HepG2 (cell line): ENCODE measurements around the gene STK17A. TPM values are rescaled to one million over a fixed set of nuclear protein-coding genes. Genes with fewer than 3 reads are reported as not detected.

Experiments used
- CEBPB ChIP-seq: IDR thresholded peaks from 2 replicates; pipeline ENCODE4 v1.6.1; 2011; ENCODE audit warnings: low read depth, low read length, improper control_type of control experiment, borderline replicate concordance
- ELF1 ChIP-seq: sonication (generic); formaldehyde crosslinking; IDR thresholded peaks from 2 replicates; pipeline ENCODE4 v1.4.0; 2020; ENCODE audit warnings: missing genetic modification reagents
- HNRNPL ChIP-seq: fragments of 200-400 bp; formaldehyde crosslinking; IDR thresholded peaks from 2 replicates; pipeline ENCODE4 v1.6.1; 2017; ENCODE audit warnings: mild to moderate bottlenecking, low read depth, low read length
- MLX ChIP-seq: IDR thresholded peaks from 2 replicates; pipeline ENCODE4 v1.6.1; 2016
- NFE2L2 ChIP-seq: fragments of 150-350 bp; IDR thresholded peaks from 2 replicates; pipeline ENCODE4 v1.6.1; 2014; ENCODE audit warnings: low read length
- NR2C2 ChIP-seq: sonication (generic); formaldehyde crosslinking; IDR thresholded peaks from 2 replicates; pipeline ENCODE4 v1.4.0; 2020; ENCODE audit warnings: missing genetic modification reagents, mild to moderate bottlenecking, moderate library complexity, borderline replicate concordance
- NR2F2 ChIP-seq: IDR thresholded peaks from 2 replicates; pipeline ENCODE4 v1.6.1; 2012; ENCODE audit warnings: low read depth, inconsistent platforms, borderline replicate concordance
- TAF15 ChIP-seq: fragments of 200-400 bp; formaldehyde crosslinking; IDR thresholded peaks from one replicate; pipeline ENCODE4 v1.6.1; 2018; ENCODE audit warnings: mild to moderate bottlenecking, low read depth, low read length; ENCODE audit not compliant: poor library complexity, severe bottlenecking
- TRIM24 ChIP-seq: sonication (generic); formaldehyde crosslinking; IDR thresholded peaks from 2 replicates; pipeline ENCODE4 v1.8.0; 2022; ENCODE audit warnings: mild to moderate bottlenecking, missing genetic modification reagents
- ZIK1 ChIP-seq: sonication (generic); formaldehyde crosslinking; IDR thresholded peaks from 2 replicates; pipeline ENCODE4 v1.5.0; 2020; ENCODE audit warnings: mild to moderate bottlenecking, low read depth, missing genetic modification reagents, borderline replicate concordance
- ZNF274 ChIP-seq: sonication (generic); formaldehyde crosslinking; IDR thresholded peaks from 2 replicates; pipeline ENCODE4 v1.5.1; 2020; ENCODE audit warnings: mild to moderate bottlenecking, missing genetic modification reagents
- ZNF333 ChIP-seq: sonication (generic); formaldehyde crosslinking; IDR thresholded peaks from 2 replicates; pipeline ENCODE4 v1.4.0; 2020; ENCODE audit warnings: mild to moderate bottlenecking, missing genetic modification reagents, borderline replicate concordance
- ZNF691 ChIP-seq: sonication (generic); formaldehyde crosslinking; IDR thresholded peaks from 2 replicates; pipeline ENCODE4 v1.4.0; 2020; ENCODE audit warnings: missing genetic modification reagents, low read depth, mild to moderate bottlenecking, borderline replicate concordance
- ZSCAN20 ChIP-seq: sonication (generic); formaldehyde crosslinking; IDR thresholded peaks from 2 replicates; pipeline ENCODE4 v1.4.0; 2020; ENCODE audit warnings: missing genetic modification reagents, mild to moderate bottlenecking, borderline replicate concordance
- ZSCAN22 ChIP-seq: sonication (generic); formaldehyde crosslinking; IDR thresholded peaks from 2 replicates; pipeline ENCODE4 v1.4.0; 2020; ENCODE audit warnings: mild to moderate bottlenecking, missing genetic modification reagents
- polyA plus RNA-seq, 8 experiments: library from polyadenylated mRNA; depleted of rRNA in 3 of 8; stranded (reverse) in 7 of 8; unstranded in 1 of 8; fragments of >200 nt; fragmentation: Illumina TruSeq in 4 of 8; extraction: Trizol in 4 of 8; gene quantifications; 2 replicates each; pipeline versions ENCODE4 v1.2.1 to v1.2.3, GENCODE V29; 2011 to 2016; ENCODE audit warnings: low read depth in 4 of 8, missing spikeins in 1 of 8, mixed read lengths in 1 of 8; ENCODE audit not compliant: insufficient read depth in 1 of 8
- total RNA-seq, 5 experiments: library from RNA; depleted of rRNA; stranded (reverse); fragments of >200 nt; fragmentation: Illumina TruSeq; extraction: Trizol; gene quantifications; 2 replicates each; pipeline ENCODE4 v1.2.3, GENCODE V29; 2016; ENCODE audit warnings: low read depth in 1 of 5
- TF ChIP-seq, protein P1 (sequence below): sonication (generic); formaldehyde crosslinking; IDR thresholded peaks from 2 replicates; pipeline ENCODE4 v1.4.0; 2020; ENCODE audit warnings: missing genetic modification reagents
- TF ChIP-seq, protein P2 (sequence below): sonication (generic); formaldehyde crosslinking; conservative IDR thresholded peaks from 2 replicates; pipeline ENCODE4 v1.4.0; 2020; ENCODE audit warnings: mild to moderate bottlenecking, missing genetic modification reagents, moderate library complexity
- TF ChIP-seq, protein P3 (sequence below): sonication (generic); formaldehyde crosslinking; IDR thresholded peaks from 2 replicates; pipeline ENCODE4 v1.4.0; 2020; ENCODE audit warnings: missing genetic modification reagents, borderline replicate concordance
- TF ChIP-seq, protein P4 (sequence below): sonication (generic); formaldehyde crosslinking; IDR thresholded peaks from 2 replicates; pipeline ENCODE4 v1.4.0; 2020; ENCODE audit warnings: missing genetic modification reagents, borderline replicate concordance

Gene STK17A
- total and polyA plus RNA-seq, 2 of the 13 experiments (the other 11 are each of a cell fraction or from before 2014, with no cell fraction given) = 18.6 to 24.3 TPM

DNA sequence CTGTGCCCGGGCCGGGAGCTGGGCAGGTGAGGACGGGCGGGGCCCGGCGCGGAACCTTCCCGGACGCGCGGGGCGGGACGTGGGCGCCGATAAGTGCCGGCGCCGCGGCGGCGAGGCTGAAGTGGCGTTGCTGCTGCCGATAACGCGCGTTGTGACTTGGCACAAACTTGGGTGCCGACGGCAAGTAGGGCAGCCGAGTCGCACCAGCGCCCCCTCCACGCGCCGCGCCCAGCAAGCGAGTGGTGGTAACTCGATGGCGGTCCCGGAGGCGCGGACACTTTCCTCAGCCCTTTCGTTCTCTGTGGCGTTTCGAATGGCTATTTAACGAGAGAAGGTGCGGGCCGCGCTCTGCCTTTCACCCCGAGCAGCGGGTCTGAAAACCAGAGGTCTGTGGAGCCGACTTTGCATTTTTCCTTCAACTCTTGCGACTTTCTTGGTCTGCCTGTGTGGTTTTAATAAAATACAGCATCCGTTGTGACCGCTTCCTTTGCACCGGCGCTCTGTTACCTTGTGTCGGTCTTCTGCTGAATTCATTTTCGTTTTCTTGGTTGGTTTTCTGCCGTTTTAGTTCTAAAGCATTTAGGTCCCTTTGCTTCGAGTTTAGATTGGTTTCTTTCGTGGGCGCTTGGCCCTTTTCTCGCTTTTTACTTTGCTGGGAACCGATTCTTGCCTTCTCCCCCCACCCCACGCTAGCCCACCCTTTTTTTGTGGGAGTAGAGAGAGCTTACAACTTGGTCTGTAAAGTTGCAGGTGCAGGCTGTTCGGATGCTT is 701 bp downstream of the STK17A start (continued):
- TF ChIP-seq, protein P1, sequence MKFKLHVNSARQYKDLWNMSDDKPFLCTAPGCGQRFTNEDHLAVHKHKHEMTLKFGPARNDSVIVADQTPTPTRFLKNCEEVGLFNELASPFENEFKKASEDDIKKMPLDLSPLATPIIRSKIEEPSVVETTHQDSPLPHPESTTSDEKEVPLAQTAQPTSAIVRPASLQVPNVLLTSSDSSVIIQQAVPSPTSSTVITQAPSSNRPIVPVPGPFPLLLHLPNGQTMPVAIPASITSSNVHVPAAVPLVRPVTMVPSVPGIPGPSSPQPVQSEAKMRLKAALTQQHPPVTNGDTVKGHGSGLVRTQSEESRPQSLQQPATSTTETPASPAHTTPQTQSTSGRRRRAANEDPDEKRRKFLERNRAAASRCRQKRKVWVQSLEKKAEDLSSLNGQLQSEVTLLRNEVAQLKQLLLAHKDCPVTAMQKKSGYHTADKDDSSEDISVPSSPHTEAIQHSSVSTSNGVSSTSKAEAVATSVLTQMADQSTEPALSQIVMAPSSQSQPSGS (CRISPR knock-in tag) = peak; percentile 17; the same call in 1 of the 2 replicates
- TF ChIP-seq NR2F2 = no peak
- TF ChIP-seq, protein P2, sequence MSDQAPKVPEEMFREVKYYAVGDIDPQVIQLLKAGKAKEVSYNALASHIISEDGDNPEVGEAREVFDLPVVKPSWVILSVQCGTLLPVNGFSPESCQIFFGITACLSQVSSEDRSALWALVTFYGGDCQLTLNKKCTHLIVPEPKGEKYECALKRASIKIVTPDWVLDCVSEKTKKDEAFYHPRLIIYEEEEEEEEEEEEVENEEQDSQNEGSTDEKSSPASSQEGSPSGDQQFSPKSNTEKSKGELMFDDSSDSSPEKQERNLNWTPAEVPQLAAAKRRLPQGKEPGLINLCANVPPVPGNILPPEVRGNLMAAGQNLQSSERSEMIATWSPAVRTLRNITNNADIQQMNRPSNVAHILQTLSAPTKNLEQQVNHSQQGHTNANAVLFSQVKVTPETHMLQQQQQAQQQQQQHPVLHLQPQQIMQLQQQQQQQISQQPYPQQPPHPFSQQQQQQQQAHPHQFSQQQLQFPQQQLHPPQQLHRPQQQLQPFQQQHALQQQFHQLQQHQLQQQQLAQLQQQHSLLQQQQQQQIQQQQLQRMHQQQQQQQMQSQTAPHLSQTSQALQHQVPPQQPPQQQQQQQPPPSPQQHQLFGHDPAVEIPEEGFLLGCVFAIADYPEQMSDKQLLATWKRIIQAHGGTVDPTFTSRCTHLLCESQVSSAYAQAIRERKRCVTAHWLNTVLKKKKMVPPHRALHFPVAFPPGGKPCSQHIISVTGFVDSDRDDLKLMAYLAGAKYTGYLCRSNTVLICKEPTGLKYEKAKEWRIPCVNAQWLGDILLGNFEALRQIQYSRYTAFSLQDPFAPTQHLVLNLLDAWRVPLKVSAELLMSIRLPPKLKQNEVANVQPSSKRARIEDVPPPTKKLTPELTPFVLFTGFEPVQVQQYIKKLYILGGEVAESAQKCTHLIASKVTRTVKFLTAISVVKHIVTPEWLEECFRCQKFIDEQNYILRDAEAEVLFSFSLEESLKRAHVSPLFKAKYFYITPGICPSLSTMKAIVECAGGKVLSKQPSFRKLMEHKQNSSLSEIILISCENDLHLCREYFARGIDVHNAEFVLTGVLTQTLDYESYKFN (CRISPR knock-in tag) = no peak
- TF ChIP-seq, protein P3, sequence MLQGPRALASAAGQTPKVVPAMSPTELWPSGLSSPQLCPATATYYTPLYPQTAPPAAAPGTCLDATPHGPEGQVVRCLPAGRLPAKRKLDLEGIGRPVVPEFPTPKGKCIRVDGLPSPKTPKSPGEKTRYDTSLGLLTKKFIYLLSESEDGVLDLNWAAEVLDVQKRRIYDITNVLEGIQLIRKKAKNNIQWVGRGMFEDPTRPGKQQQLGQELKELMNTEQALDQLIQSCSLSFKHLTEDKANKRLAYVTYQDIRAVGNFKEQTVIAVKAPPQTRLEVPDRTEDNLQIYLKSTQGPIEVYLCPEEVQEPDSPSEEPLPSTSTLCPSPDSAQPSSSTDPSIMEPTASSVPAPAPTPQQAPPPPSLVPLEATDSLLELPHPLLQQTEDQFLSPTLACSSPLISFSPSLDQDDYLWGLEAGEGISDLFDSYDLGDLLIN (CRISPR knock-in tag) = no peak
- no peak for TF ChIP-seq NR2C2
- TF ChIP-seq CEBPB = no peak
- TF ChIP-seq ZNF333 (CRISPR knock-in tag) = no peak
- no peak for TF ChIP-seq ZNF274 (CRISPR knock-in tag)
- TF ChIP-seq NFE2L2 = no peak
- TF ChIP-seq ZSCAN22 (CRISPR knock-in tag) = no peak
- no peak for TF ChIP-seq ZNF691
- TF ChIP-seq ZSCAN20 (CRISPR knock-in tag) = no peak
- TF ChIP-seq, protein P4, sequence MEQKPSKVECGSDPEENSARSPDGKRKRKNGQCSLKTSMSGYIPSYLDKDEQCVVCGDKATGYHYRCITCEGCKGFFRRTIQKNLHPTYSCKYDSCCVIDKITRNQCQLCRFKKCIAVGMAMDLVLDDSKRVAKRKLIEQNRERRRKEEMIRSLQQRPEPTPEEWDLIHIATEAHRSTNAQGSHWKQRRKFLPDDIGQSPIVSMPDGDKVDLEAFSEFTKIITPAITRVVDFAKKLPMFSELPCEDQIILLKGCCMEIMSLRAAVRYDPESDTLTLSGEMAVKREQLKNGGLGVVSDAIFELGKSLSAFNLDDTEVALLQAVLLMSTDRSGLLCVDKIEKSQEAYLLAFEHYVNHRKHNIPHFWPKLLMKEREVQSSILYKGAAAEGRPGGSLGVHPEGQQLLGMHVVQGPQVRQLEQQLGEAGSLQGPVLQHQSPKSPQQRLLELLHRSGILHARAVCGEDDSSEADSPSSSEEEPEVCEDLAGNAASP = no peak
- no peak for TF ChIP-seq TAF15
- TF ChIP-seq HNRNPL = no peak
- no peak for TF ChIP-seq ELF1 (CRISPR knock-in tag)
- TF ChIP-seq ZIK1 (CRISPR knock-in tag) = no peak
- no peak for TF ChIP-seq TRIM24 (CRISPR knock-in tag)
- no peak for TF ChIP-seq MLX
